SH-SY5Y (cell line): ENCODE data around the gene PROX1.

Experiments used
- GATA2 ChIP-seq: IDR thresholded peaks from 2 replicates; pipeline ENCODE4 v1.6.1; 2011; ENCODE audit warnings: mild to moderate bottlenecking, low read depth, low read length
- GATA3 ChIP-seq: IDR thresholded peaks from 2 replicates; pipeline ENCODE4 v1.6.1; 2011; ENCODE audit warnings: low read depth, mild to moderate bottlenecking, low read length, moderate library complexity

Gene PROX1

GRCh38 chr1:213972141-213972540 lies 15.6 kb upstream of the PROX1 start:
- TF ChIP-seq GATA2 (no peak), GATA3 (no peak)

DNA sequence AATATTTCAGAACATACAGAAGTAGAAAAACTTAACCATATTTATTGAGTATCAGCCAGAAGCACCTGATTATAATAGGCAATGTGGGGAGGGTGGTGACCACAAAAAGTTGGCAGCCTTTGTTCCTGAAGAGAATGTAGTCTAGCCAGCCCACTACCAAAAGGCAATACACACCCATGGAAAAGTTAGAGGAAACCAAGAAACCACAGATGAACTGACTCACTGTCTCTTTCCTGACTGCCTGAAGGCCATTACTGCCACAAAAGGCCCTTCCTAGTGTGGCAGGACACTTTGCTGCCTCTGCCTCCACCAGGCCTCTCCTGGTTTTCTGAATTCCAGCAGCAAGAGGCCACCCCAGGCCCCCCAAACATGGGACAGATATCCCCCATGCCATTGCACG lies 14.6 kb upstream of the PROX1 start:
- no peak for TF ChIP-seq GATA3
- TF ChIP-seq GATA2: no peak

- TF ChIP-seq GATA3: no peak
- no peak for TF ChIP-seq GATA2
Observed at GRCh38 chr1:213976665-213977485, 10.9 kb upstream of the PROX1 start.

- TF ChIP-seq GATA3 (no peak), GATA2 (no peak)
Observed at GRCh38 chr1:213977486-213977842, 10.3 kb upstream of the PROX1 start.

- TF ChIP-seq GATA3 (no peak), GATA2 (no peak)
Observed at GRCh38 chr1:213977909-213978308, 9.9 kb upstream of the PROX1 start.

GRCh38 chr1:213979751-213980586 lies 7.8 kb upstream of the PROX1 start:
- TF ChIP-seq GATA3: no peak
- TF ChIP-seq GATA2: no peak

DNA sequence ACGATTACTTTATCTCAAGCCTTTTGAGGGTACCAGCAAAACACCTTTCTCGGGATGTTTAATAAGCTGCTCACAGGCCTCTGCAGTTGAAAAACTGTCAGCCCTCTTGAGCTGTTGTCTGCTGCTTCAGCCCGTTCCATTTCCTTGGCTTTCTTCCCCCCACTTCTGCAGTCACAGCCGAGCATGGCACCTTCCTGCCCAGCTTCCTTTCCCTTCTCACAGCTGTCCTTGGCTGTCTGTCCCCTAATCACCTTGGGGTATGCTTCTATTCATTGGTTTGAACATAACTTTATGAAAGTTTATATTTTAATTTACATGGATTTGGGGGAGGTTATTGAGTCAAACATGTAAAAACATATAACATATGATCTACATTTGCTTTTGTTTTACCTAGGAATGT lies 6.9 kb upstream of the PROX1 start:
- TF ChIP-seq GATA3: no peak
- no peak for TF ChIP-seq GATA2

DNA sequence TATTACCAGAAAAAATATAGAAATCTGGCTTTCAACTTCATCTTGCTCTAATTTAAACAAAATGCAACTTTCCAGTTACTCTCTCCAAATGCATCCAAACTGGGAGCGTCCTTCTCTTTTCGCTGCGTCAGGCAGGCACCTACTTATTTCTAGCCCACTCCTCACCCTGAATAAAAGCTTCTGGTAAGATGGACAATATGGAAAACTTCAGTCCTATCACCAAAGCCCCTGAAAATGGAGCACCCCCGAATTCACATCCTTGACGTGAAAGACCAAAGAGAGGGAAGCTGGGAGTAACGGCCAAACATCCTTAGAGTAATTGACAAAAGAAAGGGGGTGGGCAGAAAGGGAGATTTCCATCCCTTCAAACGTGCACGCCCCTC lies 5.5 kb upstream of the PROX1 start:
- TF ChIP-seq GATA2 (no peak), GATA3 (no peak)

GRCh38 chr1:213982672-213983492 lies 4.9 kb upstream of the PROX1 start:
- TF ChIP-seq GATA2: no peak; the same call in 1 of the 2 replicates
- no peak for TF ChIP-seq GATA3

- no peak for TF ChIP-seq GATA3
- TF ChIP-seq GATA2: no peak
Observed at GRCh38 chr1:213983493-213984386, 4.0 kb upstream of the PROX1 start.

- TF ChIP-seq GATA3 (no peak), GATA2 (peak; percentile 46; the same call in 1 of the 2 replicates)
Observed at GRCh38 chr1:213984387-213985208, 3.2 kb upstream of the PROX1 start.
